SK-N-SH (cell line): Measurements from ENCODE around the gene NSD1. TPM values are rescaled to one million over a fixed set of nuclear protein-coding genes. Genes with fewer than 3 reads are reported as not detected.
A peak's percentile ranks its signal among the peaks of the same experiment; 100 is the strongest.

Experiments used
- CTCF ChIA-PET: fragments of 300-600, 350-600 bp; formaldehyde crosslinking; extraction: SDS; loops from one replicate; lab custom pipeline; 2021; lab: Yijun Ruan, JAX
- POLR2A ChIA-PET: fragments of 350-600 bp; sonication (Branson Sonifier 250); formaldehyde crosslinking; extraction: SDS; loops from one replicate; lab custom pipeline; 2020; ENCODE audit warnings: antibody characterized with exemption, inconsistent platforms; lab: Yijun Ruan, JAX
- DNase-seq: peaks from one replicate; pipeline ENCODE4 v3.0.0; 2012
- H2AFZ ChIP-seq: fragments of 200-600 bp; sonication (generic); 2 replicates; pipeline ENCODE4 v1.8.1; 2016; ENCODE audit warnings: antibody characterized with exemption, mild to moderate bottlenecking, low read depth
- H3F3A ChIP-seq: fragments of 200-600 bp; sonication (generic); replicated peaks from 2 replicates; pipeline ENCODE3; 2016; ENCODE audit warnings: antibody characterized with exemption, mild to moderate bottlenecking; ENCODE audit not compliant: insufficient read depth
- H3K27ac ChIP-seq, 2 experiments: fragments of 200-500 bp in 1 of 2; fragments of 200-600 bp in 1 of 2; sonication (Bioruptor generic) in 1 of 2; sonication (generic), shearing (Covaris generic) in 1 of 2; 2 replicates each; pipeline versions ENCODE4 v1.5.1 to v1.6.1; 2014 to 2016; ENCODE audit warnings: low read depth in 2 of 2, inconsistent platforms in 1 of 2, low read length in 1 of 2, mild to moderate bottlenecking in 1 of 2, mixed read lengths in 1 of 2
- H3K27me3 ChIP-seq: fragments of 200-600 bp; sonication (generic), shearing (Covaris generic); 2 replicates; pipeline ENCODE4 v1.6.1; 2016; ENCODE audit warnings: mixed run types; ENCODE audit not compliant: insufficient read depth
- H3K36me3 ChIP-seq, 2 experiments: fragments of 200-500 bp in 1 of 2; fragments of 200-600 bp in 1 of 2; sonication (Bioruptor generic) in 1 of 2; sonication (generic) in 1 of 2; replicated peaks in 1 of 2; 2 replicates each; pipeline versions ENCODE3 to v1.5.1; 2014 to 2016; ENCODE audit warnings: low read length in 1 of 2, mild to moderate bottlenecking in 1 of 2; ENCODE audit not compliant: insufficient read depth in 2 of 2, control insufficient read depth in 1 of 2
- H3K4me1 ChIP-seq, 2 experiments: fragments of 200-500 bp in 1 of 2; fragments of 200-600 bp in 1 of 2; sonication (Bioruptor generic) in 1 of 2; sonication (generic), shearing (Covaris generic) in 1 of 2; 2 replicates each; pipeline versions ENCODE4 v1.5.1 to v1.6.1; 2014 to 2016; ENCODE audit warnings: low read depth in 1 of 2, low read length in 1 of 2, mixed run types in 1 of 2; ENCODE audit not compliant: insufficient read depth in 2 of 2, control insufficient read depth in 1 of 2
- H3K4me2 ChIP-seq: fragments of 200-600 bp; sonication (generic), shearing (Covaris generic); 2 replicates; pipeline ENCODE4 v1.6.1; 2017; ENCODE audit warnings: mixed run types
- H3K4me3 ChIP-seq, 2 experiments: fragments of 200-500 bp in 1 of 2; fragments of 200-600 bp in 1 of 2; sonication (Bioruptor generic) in 1 of 2; sonication (generic), shearing (Covaris generic) in 1 of 2; 2 replicates each; pipeline versions ENCODE4 v1.5.1 to v1.8.1; 2014 to 2016; ENCODE audit warnings: low read depth in 2 of 2, inconsistent platforms in 1 of 2, low read length in 1 of 2, mild to moderate bottlenecking in 1 of 2, mixed read lengths in 1 of 2, moderate library complexity in 1 of 2
- H3K79me2 ChIP-seq: fragments of 200-600 bp; sonication (generic); 2 replicates; pipeline ENCODE4 v1.8.1; 2017; ENCODE audit warnings: mild to moderate bottlenecking; ENCODE audit not compliant: insufficient read depth
- H3K9ac ChIP-seq: fragments of 200-600 bp; sonication (generic); 2 replicates; pipeline ENCODE4 v1.6.1; 2017; ENCODE audit warnings: mixed run types
- H3K9me2 ChIP-seq: fragments of 200-600 bp; sonication (generic); 2 replicates; pipeline ENCODE4 v1.6.1; 2017; ENCODE audit warnings: mixed run types
- H3K9me3 ChIP-seq: fragments of 200-600 bp; sonication (generic); 2 replicates; pipeline ENCODE4 v1.6.1; 2017; ENCODE audit warnings: mixed run types, mild to moderate bottlenecking, moderate library complexity
- H4K20me1 ChIP-seq: fragments of 200-600 bp; sonication (generic); 2 replicates; pipeline ENCODE4 v1.6.1; 2017; ENCODE audit warnings: mild to moderate bottlenecking, mixed run types; ENCODE audit not compliant: insufficient read depth
- ELF1 ChIP-seq: IDR thresholded peaks from 2 replicates; pipeline ENCODE4 v1.4.0; 2012
- EP300 ChIP-seq, 2 experiments: IDR thresholded peaks; 2 replicates each; pipeline versions ENCODE4 v1.4.0 to v1.6.1; 2012; ENCODE audit warnings: borderline replicate concordance in 1 of 2, low read depth in 1 of 2, low read length in 1 of 2
- FOSL2 ChIP-seq: IDR thresholded peaks from 2 replicates; pipeline ENCODE4 v1.4.0; 2012; ENCODE audit warnings: low read depth, mild to moderate bottlenecking, moderate library complexity, borderline replicate concordance
- GABPA ChIP-seq: IDR thresholded peaks from 2 replicates; pipeline ENCODE4 v1.4.0; 2012; ENCODE audit warnings: low read depth, mild to moderate bottlenecking
- JUND ChIP-seq: IDR thresholded peaks from 2 replicates; pipeline ENCODE4 v1.4.0; 2012
- MEF2A ChIP-seq: IDR thresholded peaks from 2 replicates; pipeline ENCODE4 v1.4.0; 2012; ENCODE audit warnings: low read depth, borderline replicate concordance
- NFIC ChIP-seq: IDR thresholded peaks from 2 replicates; pipeline ENCODE4 v1.4.0; 2012; ENCODE audit warnings: borderline replicate concordance
- POLR2AphosphoS5 ChIP-seq: IDR thresholded peaks from 2 replicates; pipeline ENCODE4 v1.6.1; 2012; ENCODE audit warnings: low read depth, low read length
- RCOR1 ChIP-seq: fragments of 150-350 bp; IDR thresholded peaks from 2 replicates; pipeline ENCODE4 v1.6.1; 2017; ENCODE audit warnings: antibody characterized with exemption, low read length
- RFX5 ChIP-seq: IDR thresholded peaks from 2 replicates; pipeline ENCODE4 v1.6.1; 2012; ENCODE audit warnings: mild to moderate bottlenecking, improper control_type of control experiment, low read length
- RXRA ChIP-seq: IDR thresholded peaks from 2 replicates; pipeline ENCODE4 v1.4.0; 2012; ENCODE audit warnings: low read depth, mild to moderate bottlenecking, borderline replicate concordance
- SMC3 ChIP-seq: IDR thresholded peaks from 2 replicates; pipeline ENCODE4 v1.6.1; 2012; ENCODE audit warnings: low read depth, low read length, improper control_type of control experiment
- TCF12 ChIP-seq: IDR thresholded peaks from 2 replicates; pipeline ENCODE4 v1.4.0; 2012
- YY1 ChIP-seq: IDR thresholded peaks from 2 replicates; pipeline ENCODE4 v1.4.0; 2012; ENCODE audit warnings: low read depth, mild to moderate bottlenecking
- WGBS: methylation state at CpG from one replicate; pipeline ENCODE4 v1.1.6; 2017; ENCODE audit warnings: low lambda C conversion rate; 5-methylcytosine and 5-hydroxymethylcytosine counted together
- polyA plus RNA-seq, 3 experiments: library from polyadenylated mRNA; depleted of rRNA; stranded (reverse); fragments of >200 nt; gene quantifications; 2 replicates each; pipeline ENCODE4 v1.2.3, GENCODE V29; 2012
- TF ChIP-seq, protein P1 (sequence below): fragments of 150-350 bp; IDR thresholded peaks from 2 replicates; pipeline ENCODE4 v1.6.1; 2016; ENCODE audit warnings: mild to moderate bottlenecking, low read depth, low read length
- TF ChIP-seq, protein P2 (sequence below): IDR thresholded peaks from 2 replicates; pipeline ENCODE4; 2012
- TF ChIP-seq, protein P3 (sequence below): fragments of 200-600 bp; sonication (generic); IDR thresholded peaks from 2 replicates; pipeline ENCODE4 v1.6.1; 2017; ENCODE audit warnings: antibody characterized with exemption, mild to moderate bottlenecking, moderate library complexity
- TF ChIP-seq, protein P4 (sequence below): IDR thresholded peaks from 2 replicates; pipeline ENCODE4 v1.4.0; 2012; ENCODE audit warnings: low read depth, borderline replicate concordance

The NSD1 gene
- polyA plus RNA-seq, 1 of the 3 experiments (the other 2 are of a cell fraction): 6.7 TPM

DNA sequence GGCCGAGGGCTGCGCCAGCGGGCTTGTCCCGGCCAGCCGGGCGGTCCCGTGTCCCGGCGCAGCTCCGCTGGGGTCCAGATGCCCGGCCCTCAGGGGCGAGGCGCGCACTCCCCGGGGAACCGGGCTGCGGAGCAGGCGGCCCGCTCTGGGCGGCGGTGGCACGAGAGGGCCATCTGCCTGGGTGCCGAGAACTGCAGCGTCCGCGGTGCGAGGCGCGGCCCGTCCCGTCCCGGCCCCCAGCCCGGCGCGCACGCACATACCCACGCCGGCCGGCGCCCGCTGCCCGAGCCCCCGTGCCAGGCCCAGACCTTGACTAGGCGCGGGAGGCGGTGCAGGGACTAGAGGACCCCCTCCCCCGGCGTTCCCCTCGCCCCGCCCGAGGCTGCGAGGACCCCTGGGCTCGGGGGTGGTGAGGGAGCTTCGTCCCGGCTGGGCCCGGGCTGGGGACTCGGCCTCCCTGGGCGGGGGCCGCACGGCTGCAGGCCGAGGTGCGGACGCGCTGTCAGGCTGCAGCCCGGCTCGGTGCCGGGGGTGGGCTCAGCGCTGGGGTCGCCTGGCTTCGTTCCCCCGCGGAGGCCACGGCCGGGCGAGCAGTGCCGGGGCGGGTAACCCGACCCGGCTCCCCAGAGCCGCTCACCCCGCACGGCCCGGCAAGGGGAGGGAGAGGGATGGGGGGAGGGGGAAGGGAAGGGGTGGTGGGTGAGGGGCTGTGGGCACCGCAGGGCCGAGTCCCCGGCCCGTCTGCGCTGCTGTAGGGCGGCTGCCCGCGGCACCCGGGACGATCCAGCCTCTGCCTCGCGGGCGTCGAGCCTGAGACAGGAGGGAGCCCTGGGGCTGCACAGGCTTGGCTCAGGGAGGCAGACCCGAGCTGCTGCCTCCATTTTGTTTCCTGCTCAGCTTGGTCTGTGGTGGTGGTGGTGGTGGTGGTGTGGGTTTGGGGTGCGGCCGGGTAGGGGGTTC lies 1.2 kb upstream of the NSD1 start:
- peak; percentile 50 for DNase-seq
- Histone ChIP-seq H3F3A (peaks cover 4% of the 10 kb centered on the region), H3K27me3 (no peaks in the 10 kb centered on the region), H3K4me2 (no peak overlapping the region), H3K36me3 (peaks cover 24 to 25% of the 10 kb centered on the region in 2 experiments), H3K9ac (no peak overlapping the region), H3K27ac (no peak overlapping the region), H3K9me2 (no peaks in the 10 kb centered on the region), H3K4me1 (peaks cover 16 to 23% of the 10 kb centered on the region in 2 experiments; a peak in 3 of 4 replicates), H3K9me3 (no peaks in the 10 kb centered on the region), H3K79me2 (peaks cover 30% of the 10 kb centered on the region), H2AFZ (0 out of 2 replicates have a peak overlapping the region, but pooled peaks have one; percentile 74), H4K20me1 (no peaks in the 10 kb centered on the region), H3K4me3 (no peak overlapping the region)
- TF ChIP-seq GABPA (no peak), MEF2A (no peak), YY1 (no peak), RFX5 (no peak), ELF1 (no peak), RXRA (no peak), EP300 (IDR thresholded peaks at IDR 0.05; ENCODE audit: borderline replicate concordance in 1 of 2, low read depth in 1 of 2, low read length in 1 of 2) (no peak), JUND (no peak), NFIC (no peak), TCF12 (no peak), FOSL2 (no peak), POLR2AphosphoS5 (no peak), RCOR1 (no peak), SMC3 (no peak)
- TF ChIP-seq, protein P1, sequence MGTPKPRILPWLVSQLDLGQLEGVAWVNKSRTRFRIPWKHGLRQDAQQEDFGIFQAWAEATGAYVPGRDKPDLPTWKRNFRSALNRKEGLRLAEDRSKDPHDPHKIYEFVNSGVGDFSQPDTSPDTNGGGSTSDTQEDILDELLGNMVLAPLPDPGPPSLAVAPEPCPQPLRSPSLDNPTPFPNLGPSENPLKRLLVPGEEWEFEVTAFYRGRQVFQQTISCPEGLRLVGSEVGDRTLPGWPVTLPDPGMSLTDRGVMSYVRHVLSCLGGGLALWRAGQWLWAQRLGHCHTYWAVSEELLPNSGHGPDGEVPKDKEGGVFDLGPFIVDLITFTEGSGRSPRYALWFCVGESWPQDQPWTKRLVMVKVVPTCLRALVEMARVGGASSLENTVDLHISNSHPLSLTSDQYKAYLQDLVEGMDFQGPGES: no peak
- TF ChIP-seq, protein P2, sequence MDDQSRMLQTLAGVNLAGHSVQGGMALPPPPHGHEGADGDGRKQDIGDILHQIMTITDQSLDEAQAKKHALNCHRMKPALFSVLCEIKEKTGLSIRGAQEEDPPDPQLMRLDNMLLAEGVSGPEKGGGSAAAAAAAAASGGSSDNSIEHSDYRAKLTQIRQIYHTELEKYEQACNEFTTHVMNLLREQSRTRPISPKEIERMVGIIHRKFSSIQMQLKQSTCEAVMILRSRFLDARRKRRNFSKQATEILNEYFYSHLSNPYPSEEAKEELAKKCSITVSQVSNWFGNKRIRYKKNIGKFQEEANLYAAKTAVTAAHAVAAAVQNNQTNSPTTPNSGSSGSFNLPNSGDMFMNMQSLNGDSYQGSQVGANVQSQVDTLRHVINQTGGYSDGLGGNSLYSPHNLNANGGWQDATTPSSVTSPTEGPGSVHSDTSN: no peak
- TF ChIP-seq, protein P3, sequence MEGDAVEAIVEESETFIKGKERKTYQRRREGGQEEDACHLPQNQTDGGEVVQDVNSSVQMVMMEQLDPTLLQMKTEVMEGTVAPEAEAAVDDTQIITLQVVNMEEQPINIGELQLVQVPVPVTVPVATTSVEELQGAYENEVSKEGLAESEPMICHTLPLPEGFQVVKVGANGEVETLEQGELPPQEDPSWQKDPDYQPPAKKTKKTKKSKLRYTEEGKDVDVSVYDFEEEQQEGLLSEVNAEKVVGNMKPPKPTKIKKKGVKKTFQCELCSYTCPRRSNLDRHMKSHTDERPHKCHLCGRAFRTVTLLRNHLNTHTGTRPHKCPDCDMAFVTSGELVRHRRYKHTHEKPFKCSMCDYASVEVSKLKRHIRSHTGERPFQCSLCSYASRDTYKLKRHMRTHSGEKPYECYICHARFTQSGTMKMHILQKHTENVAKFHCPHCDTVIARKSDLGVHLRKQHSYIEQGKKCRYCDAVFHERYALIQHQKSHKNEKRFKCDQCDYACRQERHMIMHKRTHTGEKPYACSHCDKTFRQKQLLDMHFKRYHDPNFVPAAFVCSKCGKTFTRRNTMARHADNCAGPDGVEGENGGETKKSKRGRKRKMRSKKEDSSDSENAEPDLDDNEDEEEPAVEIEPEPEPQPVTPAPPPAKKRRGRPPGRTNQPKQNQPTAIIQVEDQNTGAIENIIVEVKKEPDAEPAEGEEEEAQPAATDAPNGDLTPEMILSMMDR: no peak
- TF ChIP-seq, protein P4, sequence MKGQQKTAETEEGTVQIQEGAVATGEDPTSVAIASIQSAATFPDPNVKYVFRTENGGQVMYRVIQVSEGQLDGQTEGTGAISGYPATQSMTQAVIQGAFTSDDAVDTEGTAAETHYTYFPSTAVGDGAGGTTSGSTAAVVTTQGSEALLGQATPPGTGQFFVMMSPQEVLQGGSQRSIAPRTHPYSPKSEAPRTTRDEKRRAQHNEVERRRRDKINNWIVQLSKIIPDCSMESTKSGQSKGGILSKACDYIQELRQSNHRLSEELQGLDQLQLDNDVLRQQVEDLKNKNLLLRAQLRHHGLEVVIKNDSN: no peak
- WGBS: 95% methylated on average over 22 of the region's 100 CpGs
- ChIA-PET POLR2A (interaction anchor here (1.6 kb wide), 1 partner anchor 171 kb away, joined by 4 read pairs; the partner anchor contains the start of genes PRELID1 and RAB24), CTCF (interaction anchor here (0.6 to 3.0 kb wide), 4 partner anchors 18 to 629 kb away, joined by 3 to 17 read pairs (median 8); no protein-coding TSS in a partner anchor)
